HepG2 (cell line): ENCODE data around the gene SLAMF8.

Experiments used
- CREB1 ChIP-seq, 2 experiments: fragments of 450-650 bp in 1 of 2; IDR thresholded peaks; 2 replicates each; pipeline ENCODE4 v1.6.1; 2016 to 2017; ENCODE audit warnings: control low read depth in 1 of 2, mild to moderate bottlenecking in 1 of 2, missing compliant biosample characterization in 1 of 2, missing genetic modification characterization in 1 of 2
- NCOA1 ChIP-seq: sonication (generic); formaldehyde crosslinking; IDR thresholded peaks from 2 replicates; pipeline ENCODE4 v1.9.0; 2021; ENCODE audit warnings: missing genetic modification reagents
- NFE2L2 ChIP-seq: fragments of 150-350 bp; IDR thresholded peaks from 2 replicates; pipeline ENCODE4 v1.6.1; 2014; ENCODE audit warnings: low read length
- NFIC ChIP-seq: IDR thresholded peaks from 2 replicates; pipeline ENCODE4 v1.6.1; 2012; ENCODE audit warnings: mild to moderate bottlenecking, low read length, inconsistent platforms
- POLR2A ChIP-seq, 2 experiments: IDR thresholded peaks; 2 replicates each; pipeline ENCODE4 v1.6.1; 2011; ENCODE audit warnings: low read depth in 2 of 2, low read length in 2 of 2, mild to moderate bottlenecking in 1 of 2, moderate library complexity in 1 of 2; ENCODE audit not compliant: insufficient read depth in 1 of 2
- TF ChIP-seq, protein P1 (sequence below): sonication (generic); formaldehyde crosslinking; IDR thresholded peaks from 2 replicates; pipeline ENCODE4 v1.5.0; 2020; ENCODE audit warnings: mild to moderate bottlenecking, missing genetic modification reagents, moderate library complexity

GRCh38 chr1:159786465-159786864, 40.2 kb upstream of the SLAMF8 start:
- TF ChIP-seq, protein P1, sequence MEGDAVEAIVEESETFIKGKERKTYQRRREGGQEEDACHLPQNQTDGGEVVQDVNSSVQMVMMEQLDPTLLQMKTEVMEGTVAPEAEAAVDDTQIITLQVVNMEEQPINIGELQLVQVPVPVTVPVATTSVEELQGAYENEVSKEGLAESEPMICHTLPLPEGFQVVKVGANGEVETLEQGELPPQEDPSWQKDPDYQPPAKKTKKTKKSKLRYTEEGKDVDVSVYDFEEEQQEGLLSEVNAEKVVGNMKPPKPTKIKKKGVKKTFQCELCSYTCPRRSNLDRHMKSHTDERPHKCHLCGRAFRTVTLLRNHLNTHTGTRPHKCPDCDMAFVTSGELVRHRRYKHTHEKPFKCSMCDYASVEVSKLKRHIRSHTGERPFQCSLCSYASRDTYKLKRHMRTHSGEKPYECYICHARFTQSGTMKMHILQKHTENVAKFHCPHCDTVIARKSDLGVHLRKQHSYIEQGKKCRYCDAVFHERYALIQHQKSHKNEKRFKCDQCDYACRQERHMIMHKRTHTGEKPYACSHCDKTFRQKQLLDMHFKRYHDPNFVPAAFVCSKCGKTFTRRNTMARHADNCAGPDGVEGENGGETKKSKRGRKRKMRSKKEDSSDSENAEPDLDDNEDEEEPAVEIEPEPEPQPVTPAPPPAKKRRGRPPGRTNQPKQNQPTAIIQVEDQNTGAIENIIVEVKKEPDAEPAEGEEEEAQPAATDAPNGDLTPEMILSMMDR (CRISPR knock-in tag) = no peak
- TF ChIP-seq NCOA1 (CRISPR knock-in tag) (no peak), NFIC (no peak), NFE2L2 (no peak), POLR2A (IDR thresholded peaks at IDR 0.05; ENCODE audit: insufficient read depth in 1 of 2, low read depth in 2 of 2, low read length in 2 of 2) (no peak), CREB1 (IDR thresholded peaks at IDR 0.05) (no peak), CREB1 (CRISPR knock-in tag; IDR thresholded peaks at IDR 0.05) (no peak)
